Liver (tissue), 3 donors: ENCODE data around the gene SPARC.

Experiments used
- RAD21 ChIP-seq, 2 donors: IDR thresholded peaks; 2 replicates each; pipeline ENCODE4 v1.6.1; 2016; ENCODE audit warnings: antibody characterized with exemption in 2 of 2, mild to moderate bottlenecking in 2 of 2
- SP1 ChIP-seq: IDR thresholded peaks from 2 replicates; pipeline ENCODE4 v1.6.1; 2018; ENCODE audit warnings: antibody characterized with exemption, mild to moderate bottlenecking
- TAF1 ChIP-seq: conservative IDR thresholded peaks from 2 replicates; pipeline ENCODE4 v1.6.1; 2016; ENCODE audit warnings: antibody characterized with exemption, mild to moderate bottlenecking
- TF ChIP-seq, protein P1 (sequence below): fragments of 150-350 bp; IDR thresholded peaks from 2 replicates; pipeline ENCODE4 v1.5.1; 2017; ENCODE audit warnings: improper control_type of control experiment, low read depth, low read length; ENCODE audit not compliant: missing input control
- TF ChIP-seq, protein P2 (sequence below): IDR thresholded peaks from 2 replicates; pipeline ENCODE4 v1.6.1; 2016; ENCODE audit warnings: antibody characterized with exemption, mild to moderate bottlenecking
- donor health status: healthy.
- donor health status: healthy.

DNA sequence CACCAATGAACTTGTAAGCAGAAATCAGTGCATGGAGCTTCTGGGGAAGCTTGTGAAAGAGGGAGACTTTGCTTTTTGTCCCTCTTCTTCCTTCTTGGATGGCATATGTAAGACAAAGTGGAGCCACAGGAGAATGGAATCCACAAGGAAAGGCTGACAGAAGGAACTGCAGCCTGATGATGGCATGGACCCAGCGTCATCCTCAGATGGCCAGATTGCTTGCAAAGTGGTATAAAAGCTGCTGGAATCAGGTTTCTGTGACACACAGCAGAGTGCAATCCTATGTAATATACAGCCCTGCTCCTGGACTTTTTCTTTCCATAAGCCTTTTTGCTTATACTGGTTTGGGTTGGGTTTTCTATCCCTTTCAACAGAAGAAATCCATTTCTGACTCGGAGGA is 31.4 kb upstream of the SPARC start:
- TF ChIP-seq, protein P1, sequence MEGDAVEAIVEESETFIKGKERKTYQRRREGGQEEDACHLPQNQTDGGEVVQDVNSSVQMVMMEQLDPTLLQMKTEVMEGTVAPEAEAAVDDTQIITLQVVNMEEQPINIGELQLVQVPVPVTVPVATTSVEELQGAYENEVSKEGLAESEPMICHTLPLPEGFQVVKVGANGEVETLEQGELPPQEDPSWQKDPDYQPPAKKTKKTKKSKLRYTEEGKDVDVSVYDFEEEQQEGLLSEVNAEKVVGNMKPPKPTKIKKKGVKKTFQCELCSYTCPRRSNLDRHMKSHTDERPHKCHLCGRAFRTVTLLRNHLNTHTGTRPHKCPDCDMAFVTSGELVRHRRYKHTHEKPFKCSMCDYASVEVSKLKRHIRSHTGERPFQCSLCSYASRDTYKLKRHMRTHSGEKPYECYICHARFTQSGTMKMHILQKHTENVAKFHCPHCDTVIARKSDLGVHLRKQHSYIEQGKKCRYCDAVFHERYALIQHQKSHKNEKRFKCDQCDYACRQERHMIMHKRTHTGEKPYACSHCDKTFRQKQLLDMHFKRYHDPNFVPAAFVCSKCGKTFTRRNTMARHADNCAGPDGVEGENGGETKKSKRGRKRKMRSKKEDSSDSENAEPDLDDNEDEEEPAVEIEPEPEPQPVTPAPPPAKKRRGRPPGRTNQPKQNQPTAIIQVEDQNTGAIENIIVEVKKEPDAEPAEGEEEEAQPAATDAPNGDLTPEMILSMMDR, result no peak
- TF ChIP-seq, protein P2, sequence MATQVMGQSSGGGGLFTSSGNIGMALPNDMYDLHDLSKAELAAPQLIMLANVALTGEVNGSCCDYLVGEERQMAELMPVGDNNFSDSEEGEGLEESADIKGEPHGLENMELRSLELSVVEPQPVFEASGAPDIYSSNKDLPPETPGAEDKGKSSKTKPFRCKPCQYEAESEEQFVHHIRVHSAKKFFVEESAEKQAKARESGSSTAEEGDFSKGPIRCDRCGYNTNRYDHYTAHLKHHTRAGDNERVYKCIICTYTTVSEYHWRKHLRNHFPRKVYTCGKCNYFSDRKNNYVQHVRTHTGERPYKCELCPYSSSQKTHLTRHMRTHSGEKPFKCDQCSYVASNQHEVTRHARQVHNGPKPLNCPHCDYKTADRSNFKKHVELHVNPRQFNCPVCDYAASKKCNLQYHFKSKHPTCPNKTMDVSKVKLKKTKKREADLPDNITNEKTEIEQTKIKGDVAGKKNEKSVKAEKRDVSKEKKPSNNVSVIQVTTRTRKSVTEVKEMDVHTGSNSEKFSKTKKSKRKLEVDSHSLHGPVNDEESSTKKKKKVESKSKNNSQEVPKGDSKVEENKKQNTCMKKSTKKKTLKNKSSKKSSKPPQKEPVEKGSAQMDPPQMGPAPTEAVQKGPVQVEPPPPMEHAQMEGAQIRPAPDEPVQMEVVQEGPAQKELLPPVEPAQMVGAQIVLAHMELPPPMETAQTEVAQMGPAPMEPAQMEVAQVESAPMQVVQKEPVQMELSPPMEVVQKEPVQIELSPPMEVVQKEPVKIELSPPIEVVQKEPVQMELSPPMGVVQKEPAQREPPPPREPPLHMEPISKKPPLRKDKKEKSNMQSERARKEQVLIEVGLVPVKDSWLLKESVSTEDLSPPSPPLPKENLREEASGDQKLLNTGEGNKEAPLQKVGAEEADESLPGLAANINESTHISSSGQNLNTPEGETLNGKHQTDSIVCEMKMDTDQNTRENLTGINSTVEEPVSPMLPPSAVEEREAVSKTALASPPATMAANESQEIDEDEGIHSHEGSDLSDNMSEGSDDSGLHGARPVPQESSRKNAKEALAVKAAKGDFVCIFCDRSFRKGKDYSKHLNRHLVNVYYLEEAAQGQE, result no peak
- no peak for TF ChIP-seq TAF1
- TF ChIP-seq RAD21 (IDR thresholded peaks at IDR 0.05), result no peak
- no peak for TF ChIP-seq SP1
